DOHH2 (cell line): ENCODE measurements around the gene PCDHAC2.

Experiments used
- EZH2phosphoT487 ChIP-seq: fragments of 200-600 bp; sonication (generic); IDR thresholded peaks from 2 replicates; pipeline ENCODE4 v1.6.1; 2017; ENCODE audit warnings: borderline replicate concordance, mild to moderate bottlenecking, antibody characterized with exemption, low read length, moderate library complexity, mixed read lengths
- TF ChIP-seq, protein P1 (sequence below): fragments of 200-600 bp; sonication (generic); IDR thresholded peaks from one replicate; pipeline ENCODE4 v1.5.1; 2014; ENCODE audit warnings: antibody characterized with exemption, mild to moderate bottlenecking, low read depth, low read length; ENCODE audit not compliant: poor library complexity, severe bottlenecking

DNA sequence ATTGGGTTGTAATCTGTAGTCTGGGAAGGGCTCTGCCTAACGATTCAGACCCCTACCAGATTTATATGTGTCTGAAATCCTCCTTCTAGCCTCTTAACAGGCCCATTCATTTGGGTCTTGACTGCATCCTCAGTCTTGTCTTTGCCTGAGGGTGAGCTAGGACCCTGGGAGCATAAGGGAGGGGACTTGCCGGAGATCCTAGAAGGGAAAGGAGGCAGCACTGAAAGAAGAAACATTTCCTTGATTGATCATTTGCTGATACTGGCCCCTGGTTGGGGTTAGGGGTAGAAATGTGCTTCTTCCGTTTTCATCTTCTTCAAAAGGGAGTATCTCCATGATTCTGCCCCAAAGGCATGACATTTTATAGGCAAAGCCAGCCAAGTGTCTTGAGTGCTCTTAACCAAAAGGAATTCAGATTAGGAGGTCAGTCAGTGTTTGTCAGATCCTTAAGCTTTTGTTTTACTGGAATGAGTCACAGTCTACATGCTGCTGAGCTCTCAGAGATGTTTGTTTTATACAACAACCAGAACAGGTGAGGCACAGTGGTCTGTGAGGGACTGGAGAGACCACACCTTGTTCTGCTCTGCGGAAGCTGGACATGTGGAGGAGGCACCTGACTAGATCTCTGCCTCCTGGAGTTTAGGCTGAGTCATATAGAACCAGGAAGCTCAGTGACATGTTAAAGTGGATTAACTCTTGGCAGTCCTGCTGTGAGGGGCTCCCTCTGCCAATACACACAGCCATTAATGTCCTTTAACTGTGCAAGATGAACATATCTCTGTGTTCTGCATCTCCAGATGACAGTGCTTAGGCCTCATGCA, 37.7 kb downstream of the PCDHAC2 start:
- TF ChIP-seq, protein P1, sequence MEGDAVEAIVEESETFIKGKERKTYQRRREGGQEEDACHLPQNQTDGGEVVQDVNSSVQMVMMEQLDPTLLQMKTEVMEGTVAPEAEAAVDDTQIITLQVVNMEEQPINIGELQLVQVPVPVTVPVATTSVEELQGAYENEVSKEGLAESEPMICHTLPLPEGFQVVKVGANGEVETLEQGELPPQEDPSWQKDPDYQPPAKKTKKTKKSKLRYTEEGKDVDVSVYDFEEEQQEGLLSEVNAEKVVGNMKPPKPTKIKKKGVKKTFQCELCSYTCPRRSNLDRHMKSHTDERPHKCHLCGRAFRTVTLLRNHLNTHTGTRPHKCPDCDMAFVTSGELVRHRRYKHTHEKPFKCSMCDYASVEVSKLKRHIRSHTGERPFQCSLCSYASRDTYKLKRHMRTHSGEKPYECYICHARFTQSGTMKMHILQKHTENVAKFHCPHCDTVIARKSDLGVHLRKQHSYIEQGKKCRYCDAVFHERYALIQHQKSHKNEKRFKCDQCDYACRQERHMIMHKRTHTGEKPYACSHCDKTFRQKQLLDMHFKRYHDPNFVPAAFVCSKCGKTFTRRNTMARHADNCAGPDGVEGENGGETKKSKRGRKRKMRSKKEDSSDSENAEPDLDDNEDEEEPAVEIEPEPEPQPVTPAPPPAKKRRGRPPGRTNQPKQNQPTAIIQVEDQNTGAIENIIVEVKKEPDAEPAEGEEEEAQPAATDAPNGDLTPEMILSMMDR: no peak
- no peak for TF ChIP-seq EZH2phosphoT487
